Measurements from ENCODE around the gene PFN2. TPM values are rescaled to one million over a fixed set of nuclear protein-coding genes. Genes with fewer than 3 reads are reported as not detected.

The PFN2 gene, protein sequence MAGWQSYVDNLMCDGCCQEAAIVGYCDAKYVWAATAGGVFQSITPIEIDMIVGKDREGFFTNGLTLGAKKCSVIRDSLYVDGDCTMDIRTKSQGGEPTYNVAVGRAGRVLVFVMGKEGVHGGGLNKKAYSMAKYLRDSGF
- under 1 TPM in 1 of 2 experiments, not detected in 1; 0.53 TPM for total RNA-seq

DNA sequence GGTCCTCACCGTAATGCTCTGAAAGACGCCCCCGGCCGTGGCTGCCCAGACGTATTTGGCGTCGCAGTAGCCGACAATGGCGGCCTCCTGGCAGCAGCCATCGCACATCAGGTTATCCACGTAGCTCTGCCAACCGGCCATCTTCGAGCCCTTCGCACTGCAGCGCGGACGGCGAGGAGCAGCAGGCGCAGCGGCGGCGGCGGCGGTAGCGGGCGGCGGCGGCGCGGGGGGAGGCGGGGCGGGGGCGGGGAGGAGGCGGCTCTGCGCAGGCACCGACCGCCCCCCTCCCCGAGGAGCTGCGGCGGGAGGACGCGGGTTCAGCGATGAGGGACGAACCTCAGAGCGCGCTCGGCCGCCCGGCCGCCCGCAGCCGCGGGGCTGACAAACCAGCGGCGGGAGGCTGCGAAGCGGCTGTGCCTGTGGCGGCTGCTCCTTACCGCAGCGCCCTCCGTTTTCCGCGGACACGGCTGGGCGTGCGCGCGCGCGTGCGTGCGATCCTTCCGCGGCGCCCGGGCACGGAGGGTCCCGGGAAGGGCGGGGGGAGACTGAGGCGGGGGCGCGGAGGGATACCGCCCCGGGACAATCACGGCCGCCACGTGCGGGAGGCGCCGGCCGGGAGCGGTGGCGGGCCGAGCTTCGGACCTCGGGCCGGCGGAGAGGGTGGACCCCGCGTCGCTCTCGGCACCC lies at the start of gene PFN2:
Gene PFN2 (minus strand): TSS at position 180 of the 687 bp plus-strand sequence. CDS start 39 bp downstream, at position 141.
- peak within 1 kb of the TSS; percentile 48 for H3K27ac Mint-ChIP-seq
- CTCF ChIA-PET: interaction anchor here (0.9 kb wide), 1 partner anchor 543 kb away, joined by 3 read pairs; no protein-coding TSS in a partner anchor

DNA sequence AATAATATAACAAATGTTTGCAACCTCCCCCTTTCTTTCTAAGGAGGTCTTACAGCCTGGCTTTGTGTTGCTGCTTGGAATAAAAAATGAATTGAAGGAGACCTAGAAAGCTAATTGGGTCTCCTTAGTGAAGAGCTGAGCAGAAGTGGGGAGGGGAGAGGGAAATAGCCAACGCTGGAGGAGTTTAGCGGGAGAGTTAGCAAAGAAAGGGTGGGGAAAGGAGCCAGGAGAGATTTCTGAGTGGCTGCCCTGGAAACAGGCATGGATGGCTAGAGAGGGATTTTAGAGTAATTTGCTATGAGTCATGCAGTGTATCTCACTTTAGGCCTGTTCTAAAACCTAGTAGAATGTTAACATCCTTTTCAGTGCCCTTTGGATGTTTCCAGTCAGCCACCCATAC lies 45.2 kb upstream of the PFN2 start:
- Mint-ChIP-seq H3K27ac (no peak overlapping the region), H3K36me3 (ENCODE audit: low read depth) (no peaks in the 10 kb centered on the region), H3K4me1 (ENCODE audit: low read depth) (no peaks in the 10 kb centered on the region), H3K4me3 (no peak overlapping the region), H3K27me3 (ENCODE audit: low read depth) (peaks cover 2% of the 10 kb centered on the region), H3K9me3 (ENCODE audit: insufficient read depth) (no peaks in the 10 kb centered on the region)
- DNase-seq (no peak), ATAC-seq (no peak)
- ChIA-PET POLR2A (no interaction called here), CTCF (no interaction called here)

More for the DNA sequence above, at the start of gene PFN2:
- Mint-ChIP-seq H3K36me3 (ENCODE audit: low read depth) (peaks cover 4% of the 10 kb centered on the region), H3K27me3 (ENCODE audit: low read depth) (peaks cover 43% of the 10 kb centered on the region), H3K4me3 (peak within 1 kb of the TSS; percentile 81), H3K4me1 (ENCODE audit: low read depth) (peaks cover 15% of the 10 kb centered on the region), H3K9me3 (ENCODE audit: insufficient read depth) (no peaks in the 10 kb centered on the region)
- peak; percentile 43 for DNase-seq
- POLR2A ChIA-PET: no interaction called here
- peak; percentile 66 for ATAC-seq

DNA sequence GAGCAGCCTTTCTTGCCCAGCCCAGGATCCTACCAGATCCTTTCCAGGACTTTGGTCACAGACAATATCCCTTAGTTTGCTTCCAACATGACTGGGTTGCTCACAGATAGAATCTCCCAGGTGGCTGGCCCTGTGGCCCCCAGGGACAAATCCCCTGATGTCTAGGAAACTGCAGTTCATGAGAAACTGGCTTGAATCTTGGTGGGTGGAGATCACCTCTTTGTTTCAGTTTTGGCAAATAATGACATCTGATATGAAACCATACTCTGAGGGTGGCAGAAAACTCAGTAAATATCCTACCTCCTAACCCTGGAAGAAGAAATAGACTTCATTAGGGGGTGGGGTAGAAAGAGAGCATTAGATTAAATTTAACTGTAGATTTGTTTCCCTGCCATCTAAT lies 44.1 kb upstream of the PFN2 start:
- CTCF ChIA-PET: no interaction called here
- no peak for ATAC-seq
- POLR2A ChIA-PET: no interaction called here
- H3K36me3 Mint-ChIP-seq (ENCODE audit: low read depth): no peaks in the 10 kb centered on the region
- DNase-seq: no peak
- H3K9me3 Mint-ChIP-seq (ENCODE audit: insufficient read depth): no peaks in the 10 kb centered on the region
- H3K4me3 Mint-ChIP-seq: no peak overlapping the region
- H3K27me3 Mint-ChIP-seq (ENCODE audit: low read depth): peaks cover 2% of the 10 kb centered on the region
- H3K4me1 Mint-ChIP-seq (ENCODE audit: low read depth): no peaks in the 10 kb centered on the region
- no peak overlapping the region for H3K27ac Mint-ChIP-seq

DNA sequence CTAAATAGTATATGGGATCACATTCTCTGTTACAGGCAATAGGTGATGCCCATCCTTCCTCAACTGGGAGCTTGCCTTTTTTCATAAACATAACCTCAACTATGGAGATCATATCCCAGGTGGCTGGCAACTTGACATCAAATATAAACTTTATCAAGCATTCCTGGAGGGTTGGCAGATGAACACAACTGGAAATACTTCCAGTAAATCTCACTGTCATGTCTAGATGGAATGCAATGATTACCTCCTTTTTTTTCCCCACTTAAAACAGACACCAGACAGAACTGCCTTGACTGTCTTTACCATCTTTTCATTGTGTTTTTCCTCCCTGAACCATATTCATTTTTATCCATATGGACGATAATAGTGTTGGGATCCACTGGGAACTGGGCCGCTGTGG lies 43.1 kb upstream of the PFN2 start:
- Mint-ChIP-seq H3K36me3 (ENCODE audit: low read depth) (no peaks in the 10 kb centered on the region), H3K27ac (no peak overlapping the region), H3K4me1 (ENCODE audit: low read depth) (no peaks in the 10 kb centered on the region), H3K27me3 (ENCODE audit: low read depth) (peaks cover 2% of the 10 kb centered on the region), H3K9me3 (ENCODE audit: insufficient read depth) (no peaks in the 10 kb centered on the region), H3K4me3 (no peak overlapping the region)
- ATAC-seq (no peak), DNase-seq (no peak)
- ChIA-PET CTCF (no interaction called here), POLR2A (no interaction called here)

DNA sequence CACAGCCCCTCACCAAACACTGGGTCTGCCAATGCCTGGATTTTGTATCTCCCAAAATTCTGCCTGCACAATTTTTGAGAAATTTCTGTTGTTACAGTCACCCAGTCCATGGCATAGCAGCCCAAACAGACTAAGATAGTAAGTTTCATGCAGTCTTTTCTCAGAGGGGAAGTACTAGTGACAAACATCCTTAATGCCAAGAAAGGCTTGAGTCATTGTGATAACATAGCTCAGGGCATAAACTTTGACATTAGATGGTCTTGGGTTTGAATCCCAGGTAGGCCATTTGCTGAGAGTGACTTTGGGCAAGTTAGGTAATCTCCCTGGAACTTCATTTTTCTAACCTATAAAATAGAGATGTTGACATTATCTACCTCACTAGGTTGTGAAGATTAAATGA lies 36.1 kb upstream of the PFN2 start:
- CTCF ChIA-PET: no interaction called here
- POLR2A ChIA-PET: no interaction called here
- Mint-ChIP-seq H3K36me3 (ENCODE audit: low read depth) (no peaks in the 10 kb centered on the region), H3K4me1 (ENCODE audit: low read depth) (no peaks in the 10 kb centered on the region), H3K27ac (no peak overlapping the region), H3K27me3 (ENCODE audit: low read depth) (peaks cover 7% of the 10 kb centered on the region), H3K9me3 (ENCODE audit: insufficient read depth) (no peaks in the 10 kb centered on the region), H3K4me3 (no peak overlapping the region)
- no peak for DNase-seq
- ATAC-seq: no peak

DNA sequence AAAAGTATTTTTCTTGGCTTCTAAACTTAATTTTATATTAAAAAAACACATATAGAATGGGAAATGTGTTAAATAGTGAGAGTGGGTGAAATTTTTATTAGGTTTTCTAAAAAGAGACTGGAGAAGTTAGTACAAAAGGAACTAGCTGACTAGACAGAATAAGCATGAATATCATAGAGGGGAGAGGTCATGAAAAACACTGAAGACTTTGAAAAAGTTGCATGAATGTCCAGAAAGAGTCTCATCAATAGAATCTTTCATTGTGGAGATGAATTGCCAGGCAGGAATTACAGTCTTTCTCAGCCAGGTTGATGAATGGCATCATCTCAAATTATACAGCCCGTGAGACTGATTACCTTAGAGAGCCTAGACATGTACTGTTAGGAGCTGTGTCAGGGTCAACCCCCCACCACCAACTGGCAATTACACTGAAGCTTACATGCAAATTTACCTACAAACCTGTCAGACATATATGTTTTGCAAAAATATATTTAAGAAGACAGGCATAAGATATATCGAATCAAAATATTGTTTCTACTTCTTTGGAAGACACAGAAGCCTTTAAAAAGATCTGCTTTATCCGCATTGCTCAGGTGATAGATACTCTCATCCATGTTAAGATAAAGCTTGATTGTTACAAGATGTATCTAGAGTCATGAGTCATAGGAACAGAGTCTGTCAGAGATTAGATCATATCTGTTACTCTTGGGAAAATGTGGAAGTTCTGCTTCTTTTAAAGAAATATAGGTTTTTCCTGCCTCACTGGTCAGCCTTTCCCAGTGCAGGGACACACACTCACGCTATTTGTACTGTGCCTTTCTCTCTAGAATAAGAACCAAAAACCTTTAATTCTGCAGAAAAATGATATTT lies 34.8 kb upstream of the PFN2 start:
- no peak for ATAC-seq
- no peak for DNase-seq
- Mint-ChIP-seq H3K27me3 (ENCODE audit: low read depth) (peaks cover 11% of the 10 kb centered on the region), H3K4me1 (ENCODE audit: low read depth) (no peaks in the 10 kb centered on the region), H3K9me3 (ENCODE audit: insufficient read depth) (no peaks in the 10 kb centered on the region), H3K4me3 (no peak overlapping the region), H3K27ac (no peak overlapping the region), H3K36me3 (ENCODE audit: low read depth) (no peaks in the 10 kb centered on the region)
- CTCF ChIA-PET: no interaction called here
- POLR2A ChIA-PET: no interaction called here

DNA sequence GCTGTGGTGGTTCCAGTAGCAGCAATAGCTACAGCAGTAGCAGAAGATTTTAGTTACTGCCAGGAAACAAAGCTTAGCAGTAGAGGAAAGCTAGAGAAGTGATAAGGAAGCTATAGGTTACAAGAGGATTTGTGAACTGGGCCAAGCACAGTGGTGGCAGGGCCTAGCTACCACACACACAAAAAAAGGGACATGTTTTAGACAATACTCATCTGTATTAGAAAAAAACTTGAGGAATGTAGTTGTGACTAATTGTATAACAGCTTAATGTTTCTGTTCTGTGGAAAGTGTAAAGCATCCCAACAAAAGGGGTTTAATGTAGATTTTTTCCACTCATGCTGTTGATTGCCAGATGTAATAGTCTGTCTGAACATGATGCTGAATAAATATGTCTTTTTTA lies 29.9 kb upstream of the PFN2 start:
- Mint-ChIP-seq H3K4me3 (no peak overlapping the region), H3K9me3 (ENCODE audit: insufficient read depth) (no peaks in the 10 kb centered on the region), H3K27me3 (ENCODE audit: low read depth) (peaks cover 6% of the 10 kb centered on the region), H3K4me1 (ENCODE audit: low read depth) (no peaks in the 10 kb centered on the region), H3K36me3 (ENCODE audit: low read depth) (no peaks in the 10 kb centered on the region), H3K27ac (no peak overlapping the region)
- CTCF ChIA-PET: no interaction called here
- POLR2A ChIA-PET: no interaction called here
- DNase-seq: no peak
- ATAC-seq: no peak

DNA sequence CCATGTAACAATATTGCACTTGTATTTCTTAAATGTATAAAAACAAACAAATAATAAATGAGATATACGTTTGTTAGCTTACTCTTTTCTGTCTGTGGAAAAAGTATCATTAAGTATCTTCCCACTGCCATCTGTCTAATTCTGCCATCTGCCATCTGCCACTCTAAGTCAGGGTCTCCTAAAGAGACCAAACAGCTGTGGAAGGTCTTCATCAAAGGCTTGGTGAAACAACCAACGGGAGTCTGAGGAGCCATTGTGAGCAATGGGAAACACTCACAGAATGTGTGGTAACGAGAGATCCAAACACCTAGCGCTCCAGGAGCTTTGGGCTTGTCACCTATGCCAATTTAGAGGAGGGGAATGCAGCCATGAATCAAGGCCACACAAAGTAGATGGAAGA lies 28.7 kb upstream of the PFN2 start:
- no peak overlapping the region for H3K4me3 Mint-ChIP-seq
- ATAC-seq (no peak), DNase-seq (no peak)
- POLR2A ChIA-PET: no interaction called here
- H3K9me3 Mint-ChIP-seq (ENCODE audit: insufficient read depth): peaks cover 10% of the 10 kb centered on the region
- no peaks in the 10 kb centered on the region for H3K4me1 Mint-ChIP-seq (ENCODE audit: low read depth)
- H3K27me3 Mint-ChIP-seq (ENCODE audit: low read depth): peaks cover 6% of the 10 kb centered on the region
- CTCF ChIA-PET: no interaction called here
- H3K36me3 Mint-ChIP-seq (ENCODE audit: low read depth): no peaks in the 10 kb centered on the region
- H3K27ac Mint-ChIP-seq: no peak overlapping the region

DNA sequence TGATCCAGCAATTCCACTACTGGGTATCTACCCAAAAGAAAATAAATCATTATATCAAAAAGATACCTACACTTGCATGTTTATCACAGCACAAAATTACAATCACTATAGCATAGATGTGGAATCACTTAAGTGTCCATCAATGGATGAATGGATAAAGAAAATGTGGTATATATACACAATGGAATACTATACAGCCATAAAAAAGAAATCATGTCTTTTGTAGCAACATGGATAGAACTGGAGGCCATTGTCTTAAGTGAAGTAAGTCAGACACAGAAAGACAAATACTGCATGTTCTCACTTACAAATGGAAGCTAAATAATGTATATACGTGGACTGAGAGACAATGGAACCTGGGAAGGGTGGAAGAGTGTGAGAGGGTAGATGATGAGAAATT lies 28.3 kb upstream of the PFN2 start:
- H3K9me3 Mint-ChIP-seq (ENCODE audit: insufficient read depth): peaks cover 10% of the 10 kb centered on the region
- CTCF ChIA-PET: interaction anchor here (0.5 kb wide), 1 partner anchor 313 kb away, joined by 3 read pairs; no protein-coding TSS in a partner anchor
- POLR2A ChIA-PET: no interaction called here
- DNase-seq (no peak), ATAC-seq (no peak)
- no peaks in the 10 kb centered on the region for H3K36me3 Mint-ChIP-seq (ENCODE audit: low read depth)
- H3K4me3 Mint-ChIP-seq: no peak overlapping the region
- no peak overlapping the region for H3K27ac Mint-ChIP-seq
- peaks cover 6% of the 10 kb centered on the region for H3K27me3 Mint-ChIP-seq (ENCODE audit: low read depth)
- H3K4me1 Mint-ChIP-seq (ENCODE audit: low read depth): no peaks in the 10 kb centered on the region

DNA sequence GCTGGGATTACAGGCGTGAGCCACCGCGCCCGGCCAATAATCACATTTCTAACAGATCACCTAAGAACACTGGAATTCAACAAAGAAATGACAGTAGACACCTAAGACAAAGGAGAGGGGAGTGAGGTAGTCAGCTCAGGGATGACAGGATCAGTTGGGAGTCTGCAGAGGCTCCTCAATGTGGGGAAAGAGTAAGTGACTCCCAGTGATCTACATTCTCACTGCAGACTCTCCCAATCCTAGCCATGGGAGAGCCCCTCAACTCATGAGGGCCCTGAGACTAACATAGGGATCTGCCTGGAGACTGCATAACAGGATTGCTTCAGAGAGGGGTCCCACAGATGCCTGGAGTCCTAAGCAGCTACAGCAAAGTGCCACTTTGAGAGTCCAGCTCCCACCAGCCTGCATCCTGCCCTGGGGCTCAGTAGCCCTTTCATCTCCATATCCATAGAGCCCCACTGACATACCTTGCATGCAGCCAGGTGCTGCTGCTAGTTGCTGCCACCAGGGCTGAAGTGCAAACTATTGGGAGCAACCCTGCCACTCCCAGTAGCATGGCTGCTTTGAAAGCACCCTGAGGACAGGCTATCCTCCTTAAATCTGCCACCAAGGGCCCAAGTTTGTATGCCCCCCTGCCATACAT lies 21.8 kb upstream of the PFN2 start:
- Mint-ChIP-seq H3K4me3 (no peak overlapping the region), H3K4me1 (ENCODE audit: low read depth) (no peaks in the 10 kb centered on the region), H3K27me3 (ENCODE audit: low read depth) (no peaks in the 10 kb centered on the region), H3K9me3 (ENCODE audit: insufficient read depth) (peaks cover 10% of the 10 kb centered on the region), H3K36me3 (ENCODE audit: low read depth) (no peaks in the 10 kb centered on the region), H3K27ac (no peak overlapping the region)
- CTCF ChIA-PET: no interaction called here
- ATAC-seq (no peak), DNase-seq (no peak)
- POLR2A ChIA-PET: no interaction called here

DNA sequence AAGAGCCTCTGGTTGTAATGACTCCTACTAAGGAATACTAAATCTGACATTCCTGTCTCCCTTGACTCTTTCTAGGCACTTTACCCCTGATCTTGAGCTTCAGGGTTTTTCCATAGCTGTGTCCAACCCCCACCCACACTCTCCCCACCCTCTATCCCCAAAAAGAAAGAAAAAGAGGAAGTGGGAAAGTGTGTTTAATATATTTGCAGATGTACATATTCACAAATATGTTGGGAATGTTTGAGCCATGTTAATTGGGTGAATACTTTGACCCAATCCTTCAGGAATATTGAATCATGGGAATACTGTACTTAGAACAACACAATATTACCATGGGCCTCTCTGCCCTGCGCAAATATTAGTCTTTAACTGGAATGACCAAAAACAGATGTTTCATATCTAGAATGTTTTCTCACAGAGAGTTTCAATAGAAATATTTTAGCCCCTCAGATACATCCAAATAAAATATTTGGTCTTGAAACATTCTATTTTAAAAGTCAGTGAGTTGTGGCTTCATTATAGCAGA lies 19.8 kb upstream of the PFN2 start:
- H3K36me3 Mint-ChIP-seq (ENCODE audit: low read depth): no peaks in the 10 kb centered on the region
- CTCF ChIA-PET: no interaction called here
- POLR2A ChIA-PET: no interaction called here
- peaks cover 7% of the 10 kb centered on the region for H3K27me3 Mint-ChIP-seq (ENCODE audit: low read depth)
- DNase-seq (no peak), ATAC-seq (no peak)
- peaks cover 10% of the 10 kb centered on the region for H3K9me3 Mint-ChIP-seq (ENCODE audit: insufficient read depth)
- H3K4me1 Mint-ChIP-seq (ENCODE audit: low read depth): no peaks in the 10 kb centered on the region
- no peak overlapping the region for H3K27ac Mint-ChIP-seq
- H3K4me3 Mint-ChIP-seq: no peak overlapping the region

DNA sequence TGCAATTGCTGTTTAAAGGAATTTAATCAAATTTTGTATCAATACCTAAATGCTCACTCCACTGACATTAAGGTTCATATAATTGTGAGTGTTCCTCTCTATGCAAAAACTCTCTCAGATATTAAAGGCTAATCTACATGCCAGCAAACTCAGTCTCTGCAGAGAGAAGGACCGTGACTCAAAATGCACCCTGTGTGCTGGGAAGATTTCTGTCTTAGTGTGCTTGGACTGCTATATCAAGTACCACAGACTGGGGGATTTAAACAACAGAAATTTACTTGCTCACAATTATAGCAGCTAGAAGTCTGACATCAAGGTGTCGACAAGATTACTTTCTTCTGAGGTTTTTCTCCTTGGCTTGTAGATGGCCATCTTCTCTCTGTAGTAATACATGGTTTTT lies 18.6 kb upstream of the PFN2 start:
- DNase-seq (no peak), ATAC-seq (no peak)
- no peak overlapping the region for H3K27ac Mint-ChIP-seq
- H3K9me3 Mint-ChIP-seq (ENCODE audit: insufficient read depth): no peaks in the 10 kb centered on the region
- CTCF ChIA-PET: no interaction called here
- H3K4me3 Mint-ChIP-seq: no peak overlapping the region
- peaks cover 9% of the 10 kb centered on the region for H3K27me3 Mint-ChIP-seq (ENCODE audit: low read depth)
- no peaks in the 10 kb centered on the region for H3K4me1 Mint-ChIP-seq (ENCODE audit: low read depth)
- POLR2A ChIA-PET: no interaction called here
- H3K36me3 Mint-ChIP-seq (ENCODE audit: low read depth): no peaks in the 10 kb centered on the region

All from activated CD8-positive, alpha-beta T cell treated with anti-CD3 and anti-CD28 coated beads, Interleukin-2, amount 10 ng/mL, durations not matched to agents 7 days and 5 days (primary cell).